SU-DHL-6 (cell line): ENCODE results near the gene AGBL4.

Experiments
- H2AFZ ChIP-seq: fragments of 200-600 bp; sonication (generic); 2 replicates; pipeline ENCODE4 v1.6.1; 2014; ENCODE audit warnings: low read depth, mild to moderate bottlenecking, moderate library complexity, mixed read lengths, antibody characterized with exemption, low read length; ENCODE audit not compliant: severe bottlenecking
- H3F3A ChIP-seq: fragments of 200-600 bp; shearing (Covaris generic); 2 replicates; pipeline ENCODE4 v1.6.0; 2016; ENCODE audit warnings: antibody characterized with exemption, mild to moderate bottlenecking; ENCODE audit not compliant: insufficient read depth
- H3K27ac ChIP-seq: fragments of 200-600 bp; sonication (generic); 2 replicates; pipeline ENCODE4 v1.5.1; 2016; ENCODE audit warnings: low read depth, mild to moderate bottlenecking, low read length, moderate library complexity, mixed read lengths
- H3K27me3 ChIP-seq: fragments of 200-600 bp; sonication (generic), shearing (Covaris generic); 2 replicates; pipeline ENCODE4 v1.6.0; 2014; ENCODE audit warnings: mild to moderate bottlenecking, low read length
- H3K36me3 ChIP-seq: fragments of 200-600 bp; sonication (generic); 2 replicates; pipeline ENCODE4 v1.6.1; 2014; ENCODE audit warnings: mild to moderate bottlenecking, low read length, mixed read lengths
- H3K4me2 ChIP-seq: fragments of 300-600, 200-600 bp; shearing (Covaris generic), sonication (generic); 2 replicates; pipeline ENCODE4 v1.6.0; 2014; ENCODE audit warnings: low read length, low read depth, mild to moderate bottlenecking; ENCODE audit not compliant: poor library complexity, severe bottlenecking
- H3K4me3 ChIP-seq: fragments of 200-600 bp; sonication (generic); 2 replicates; pipeline ENCODE4 v1.5.1; 2014; ENCODE audit warnings: antibody characterized with exemption, low read length, mild to moderate bottlenecking, mixed read lengths; ENCODE audit not compliant: insufficient read depth, poor library complexity, severe bottlenecking
- H3K79me2 ChIP-seq: fragments of 200-600 bp; sonication (generic); 2 replicates; pipeline ENCODE4 v1.6.1; 2014; ENCODE audit warnings: mild to moderate bottlenecking, low read length, moderate library complexity; ENCODE audit not compliant: insufficient read depth
- H3K9ac ChIP-seq: fragments of 200-600 bp; sonication (generic); 2 replicates; pipeline ENCODE4 v1.7.0; 2014; ENCODE audit warnings: mild to moderate bottlenecking, low read length
- H3K9me2 ChIP-seq: fragments of 200-600 bp; sonication (generic); replicated peaks from 2 replicates; pipeline ENCODE4 v1.6.1; 2014; ENCODE audit warnings: low read length; ENCODE audit not compliant: insufficient read depth
- H3K9me3 ChIP-seq: fragments of 200-600 bp; sonication (generic); 2 replicates; pipeline ENCODE4 v1.6.1; 2014; ENCODE audit warnings: low read length, mixed read lengths; ENCODE audit not compliant: insufficient read depth
- H4K20me1 ChIP-seq: fragments of 200-600 bp; sonication (generic); 2 replicates; pipeline ENCODE4 v1.6.1; 2014; ENCODE audit warnings: low read depth, mild to moderate bottlenecking, antibody characterized with exemption, low read length, moderate library complexity, mixed read lengths
- CTCF ChIP-seq: fragments of 200-600 bp; sonication (generic); IDR thresholded peaks from one replicate; pipeline ENCODE4 v1.5.1; 2017; ENCODE audit warnings: antibody characterized with exemption, mild to moderate bottlenecking, low read length, moderate library complexity; ENCODE audit not compliant: insufficient read depth, poor library complexity, severe bottlenecking
- EZH2phosphoT487 ChIP-seq: fragments of 200-600 bp; sonication (generic), shearing (Covaris generic); conservative IDR thresholded peaks from 2 replicates; pipeline ENCODE4 v1.6.1; 2018; ENCODE audit warnings: mild to moderate bottlenecking, antibody characterized with exemption, low read length, moderate library complexity, mixed read lengths

AGBL4 gene

GRCh38 chr1:48563021-48563420 is 1460.7 kb downstream of the AGBL4 start:
- Histone ChIP-seq H3K27me3 (no peaks in the 10 kb centered on the region), H3K36me3 (no peaks in the 10 kb centered on the region), H3K79me2 (no peaks in the 10 kb centered on the region), H3K4me3 (no peak overlapping the region), H3K9me3 (no peaks in the 10 kb centered on the region), H4K20me1 (no peaks in the 10 kb centered on the region), H3K9me2 (no peaks in the 10 kb centered on the region), H3K4me2 (no peak overlapping the region), H3K27ac (no peak overlapping the region), H2AFZ (no peak overlapping the region), H3F3A (no peaks in the 10 kb centered on the region), H3K9ac (no peak overlapping the region)
- TF ChIP-seq EZH2phosphoT487 (no peak), CTCF (no peak)

GRCh38 chr1:48561444-48561843 is 1462.3 kb downstream of the AGBL4 start:
- TF ChIP-seq EZH2phosphoT487 (no peak), CTCF (no peak)
- H3F3A ChIP-seq: no peaks in the 10 kb centered on the region
- no peak overlapping the region for H3K27ac ChIP-seq
- no peak overlapping the region for H3K9ac ChIP-seq
- no peaks in the 10 kb centered on the region for H4K20me1 ChIP-seq
- no peaks in the 10 kb centered on the region for H3K9me2 ChIP-seq
- H3K4me2 ChIP-seq: no peak overlapping the region
- H3K27me3 ChIP-seq: no peaks in the 10 kb centered on the region
- no peak overlapping the region for H2AFZ ChIP-seq
- H3K9me3 ChIP-seq: no peaks in the 10 kb centered on the region
- no peak overlapping the region for H3K4me3 ChIP-seq
- no peaks in the 10 kb centered on the region for H3K36me3 ChIP-seq
- H3K79me2 ChIP-seq: no peaks in the 10 kb centered on the region

- no peaks in the 10 kb centered on the region for H3K27me3 ChIP-seq
- no peak overlapping the region for H3K9ac ChIP-seq
- no peak overlapping the region for H3K27ac ChIP-seq
- H3F3A ChIP-seq: no peaks in the 10 kb centered on the region
- H3K9me2 ChIP-seq: no peaks in the 10 kb centered on the region
- TF ChIP-seq CTCF (no peak), EZH2phosphoT487 (no peak)
- H3K9me3 ChIP-seq: no peaks in the 10 kb centered on the region
- H2AFZ ChIP-seq: no peak overlapping the region
- no peak overlapping the region for H3K4me3 ChIP-seq
- no peaks in the 10 kb centered on the region for H3K79me2 ChIP-seq
- no peak overlapping the region for H3K4me2 ChIP-seq
- H4K20me1 ChIP-seq: no peaks in the 10 kb centered on the region
- no peaks in the 10 kb centered on the region for H3K36me3 ChIP-seq
Measured at GRCh38 chr1:48560577-48560976, 1463.2 kb downstream of the AGBL4 start.
